HCT116 (cell line): ENCODE measurements around the gene GPATCH2L. TPM values are rescaled to one million over a fixed set of nuclear protein-coding genes. Genes with fewer than 3 reads are reported as not detected.

Source experiments
- ATAC-seq: fragments of 200-7000 bp; cut with Tn5 transposase; 2 replicates; pipeline ENCODE4 v1.9.1; 2020; ENCODE audit warnings: mild to moderate bottlenecking, moderate library complexity
- BruUV-seq: library from RNA; stranded (reverse); fragments of 400-500 nt; replicated peaks from 2 replicates; lab custom pipeline; 2021; lab: Mats Ljungman, UMichigan
- CTCF ChIA-PET: fragments of 300-600 bp; sonication (Branson Sonifier 250); formaldehyde crosslinking; loops from one replicate; lab custom pipeline; 2021; ENCODE audit warnings: antibody characterized with exemption; lab: Charles Lee
- POLR2A ChIA-PET: fragments of 300-600, 350-600 bp; sonication (Branson Sonifier 250); formaldehyde crosslinking; loops from one replicate; lab custom pipeline; 2021; ENCODE audit warnings: antibody characterized with exemption; lab: Charles Lee
- RAD21 ChIA-PET, 2 experiments: fragments of 300-600 bp; sonication (Branson Sonifier 250); formaldehyde crosslinking; loops; one replicate each; lab custom pipeline; 2023; ENCODE audit warnings: low total read pairs in 2 of 2; ENCODE audit not compliant: uncharacterized antibody in 2 of 2, unreplicated experiment in 2 of 2, low non-redundant PET in 1 of 2; lab: Charles Lee
- DNase-seq: peaks from one replicate; pipeline ENCODE4 v3.0.0-alpha.2; 2010; ENCODE audit warnings: low read depth, low spot score
- H2AFZ ChIP-seq: fragments of 200-600 bp; shearing (Covaris generic), sonication (generic); 2 replicates; pipeline ENCODE4 v1.6.1; 2017; ENCODE audit warnings: low read depth, mixed run types, mixed read lengths, antibody characterized with exemption, low read length; ENCODE audit not compliant: poor library complexity, severe bottlenecking
- H3K27ac ChIP-seq: 2 replicates; pipeline ENCODE4 v1.5.1; 2012; ENCODE audit warnings: low read depth, low read length
- H3K27me3 ChIP-seq: fragments of 200-600 bp; sonication (generic); 2 replicates; pipeline ENCODE4 v1.6.1; 2016; ENCODE audit warnings: mixed run types, low read length, mixed read lengths; ENCODE audit not compliant: insufficient read depth
- H3K36me3 ChIP-seq, 2 experiments: fragments of 200-500 bp in 1 of 2; fragments of 200-600 bp in 1 of 2; sonication (Bioruptor generic) in 1 of 2; sonication (generic) in 1 of 2; 2 replicates each; pipeline versions ENCODE4 v1.5.1 to v1.6.1; 2014 to 2016; ENCODE audit warnings: low read length in 2 of 2, inconsistent platforms in 1 of 2, mixed read lengths in 1 of 2, mixed run types in 1 of 2; ENCODE audit not compliant: insufficient read depth in 2 of 2, control insufficient read depth in 1 of 2
- H3K4me1 ChIP-seq, 2 experiments: fragments of 200-600 bp in 1 of 2; sonication (generic) in 1 of 2; 2 replicates each; pipeline versions ENCODE4 v1.5.1 to v1.6.1; 2012 to 2017; ENCODE audit warnings: low read length in 2 of 2, inconsistent platforms in 1 of 2, mild to moderate bottlenecking in 1 of 2, mixed read lengths in 1 of 2, mixed run types in 1 of 2, moderate library complexity in 1 of 2; ENCODE audit not compliant: insufficient read depth in 2 of 2, control insufficient read depth in 1 of 2
- H3K4me2 ChIP-seq: fragments of 200-600 bp; sonication (generic); 2 replicates; pipeline ENCODE4 v1.6.1; 2017; ENCODE audit warnings: mixed run types, low read length, mixed read lengths
- H3K4me3 ChIP-seq, 2 experiments: fragments of 200-600 bp in 1 of 2; sonication (generic) in 1 of 2; replicated peaks in 1 of 2; 2 replicates each; pipeline ENCODE4 v1.5.1; 2011 to 2016; ENCODE audit warnings: low read length in 2 of 2, control low read depth in 1 of 2, low read depth in 1 of 2, mild to moderate bottlenecking in 1 of 2, mixed read lengths in 1 of 2, mixed run types in 1 of 2
- H3K79me2 ChIP-seq: fragments of 200-600 bp; sonication (generic); 2 replicates; pipeline ENCODE4 v1.6.1; 2017; ENCODE audit warnings: mild to moderate bottlenecking, mixed run types, low read length, moderate library complexity, mixed read lengths; ENCODE audit not compliant: insufficient read depth
- H3K9ac ChIP-seq: fragments of 200-600 bp; sonication (generic); 2 replicates; pipeline ENCODE4 v1.6.1; 2016; ENCODE audit warnings: low read length, mixed read lengths
- H3K9me2 ChIP-seq: fragments of 200-600 bp; sonication (generic), shearing (Covaris generic); 2 replicates; pipeline ENCODE4 v1.6.1; 2017; ENCODE audit warnings: mixed run types, mild to moderate bottlenecking, moderate library complexity; ENCODE audit not compliant: insufficient read depth
- H3K9me3 ChIP-seq, 2 experiments: fragments of 200-500 bp in 1 of 2; fragments of 200-600 bp in 1 of 2; sonication (Bioruptor generic) in 1 of 2; sonication (generic) in 1 of 2; 2 replicates each; pipeline ENCODE4 v1.6.1; 2014 to 2017; ENCODE audit warnings: low read length in 2 of 2, mixed read lengths in 2 of 2, inconsistent platforms in 1 of 2, low read depth in 1 of 2, mild to moderate bottlenecking in 1 of 2, mixed run types in 1 of 2, moderate library complexity in 1 of 2; ENCODE audit not compliant: control insufficient read depth in 1 of 2, insufficient read depth in 1 of 2
- H4K20me1 ChIP-seq: fragments of 200-600 bp; sonication (generic), shearing (Covaris generic); 2 replicates; pipeline ENCODE4 v1.6.1; 2017; ENCODE audit warnings: mixed run types, mild to moderate bottlenecking, moderate library complexity; ENCODE audit not compliant: insufficient read depth
- ATF3 ChIP-seq: IDR thresholded peaks from 2 replicates; pipeline ENCODE4 v1.6.1; 2012
- CBX3 ChIP-seq: IDR thresholded peaks from 2 replicates; pipeline ENCODE4 v1.6.1; 2012; ENCODE audit warnings: low read depth
- EGR1 ChIP-seq: IDR thresholded peaks from 2 replicates; pipeline ENCODE4 v1.6.1; 2012; ENCODE audit warnings: low read depth
- ELF1 ChIP-seq: IDR thresholded peaks from 2 replicates; pipeline ENCODE4 v1.6.1; 2012; ENCODE audit warnings: low read depth, borderline replicate concordance
- POLR2A ChIP-seq: IDR thresholded peaks from 2 replicates; pipeline ENCODE4 v1.7.0; 2011; ENCODE audit warnings: borderline replicate concordance; ENCODE audit not compliant: insufficient read depth, insufficient read length; ENCODE audit errors: extremely low read depth
- POLR2AphosphoS5 ChIP-seq: IDR thresholded peaks from 2 replicates; pipeline ENCODE4 v1.6.1; 2011; ENCODE audit warnings: mild to moderate bottlenecking, low read depth, low read length, moderate library complexity
- RAD21 ChIP-seq: IDR thresholded peaks from 2 replicates; pipeline ENCODE4 v1.6.1; 2012; ENCODE audit warnings: low read depth, mild to moderate bottlenecking
- REST ChIP-seq: IDR thresholded peaks from 2 replicates; pipeline ENCODE4 v1.6.1; 2012; ENCODE audit warnings: low read depth
- SP1 ChIP-seq: IDR thresholded peaks from 2 replicates; pipeline ENCODE4 v1.6.1; 2012; ENCODE audit warnings: low read depth
- ZBTB33 ChIP-seq: IDR thresholded peaks from 2 replicates; pipeline ENCODE4 v1.6.1; 2011; ENCODE audit warnings: mild to moderate bottlenecking, low read length, moderate library complexity; ENCODE audit not compliant: insufficient replicate concordance; ENCODE audit errors: extremely low read depth
- ZNF274 ChIP-seq: fragments of 200-500 bp; sonication (Bioruptor generic); IDR thresholded peaks from 2 replicates; pipeline ENCODE4 v1.6.1; 2014; ENCODE audit warnings: mild to moderate bottlenecking, low read depth, low read length, inconsistent platforms
- intact Hi-C: fragments of 100-400 bp; cut with micrococcal nuclease; formaldehyde crosslinking; loops from 2 replicates; pipeline ENCODE4 v1.10.0; 2022
- total RNA-seq: library from RNA; stranded (reverse); gene quantifications from one replicate; pipeline ENCODE4 v1.2.1, GENCODE V29; 2021; ENCODE audit not compliant: unreplicated experiment

The GPATCH2L gene
- total RNA-seq, 1 experiment from 2014 or later, result 49.2 TPM

GRCh38 chr14:76204461-76205230, 52.9 kb downstream of the GPATCH2L start:
- DNase-seq (no peak), ATAC-seq (no peak)
- H3K27ac ChIP-seq, result no peak overlapping the region
- H3K9me3 ChIP-seq, result no peaks in the 10 kb centered on the region
- ChIA-PET RAD21 (no interaction called here), POLR2A (no interaction called here), CTCF (no interaction called here)
- H4K20me1 ChIP-seq, result no peaks in the 10 kb centered on the region
- H3K4me1 ChIP-seq, result peaks cover 0 to 5% of the 10 kb centered on the region in 2 experiments; a peak in 1 of 4 replicates
- no peaks in the 10 kb centered on the region for H3K9me2 ChIP-seq
- no peaks in the 10 kb centered on the region for H3K27me3 ChIP-seq
- H3K4me2 ChIP-seq, result no peak overlapping the region
- H3K36me3 ChIP-seq, result peaks cover 1 to 4% of the 10 kb centered on the region in 2 experiments; a peak in 2 of 4 replicates
- H3K9ac ChIP-seq, result no peak overlapping the region
- H3K79me2 ChIP-seq, result no peaks in the 10 kb centered on the region
- H2AFZ ChIP-seq, result no peak overlapping the region
- no TSS peak for BruUV-seq
- intact Hi-C loops, result no loop called here
- TF ChIP-seq REST (no peak), ZBTB33 (no peak), SP1 (no peak), ATF3 (no peak), RAD21 (no peak), ELF1 (no peak), ZNF274 (no peak), POLR2A (no peak), POLR2AphosphoS5 (no peak), CBX3 (no peak), EGR1 (no peak)
- H3K4me3 ChIP-seq, result no peak overlapping the region
